Measurements from ENCODE around the gene VSTM2B.

DNA sequence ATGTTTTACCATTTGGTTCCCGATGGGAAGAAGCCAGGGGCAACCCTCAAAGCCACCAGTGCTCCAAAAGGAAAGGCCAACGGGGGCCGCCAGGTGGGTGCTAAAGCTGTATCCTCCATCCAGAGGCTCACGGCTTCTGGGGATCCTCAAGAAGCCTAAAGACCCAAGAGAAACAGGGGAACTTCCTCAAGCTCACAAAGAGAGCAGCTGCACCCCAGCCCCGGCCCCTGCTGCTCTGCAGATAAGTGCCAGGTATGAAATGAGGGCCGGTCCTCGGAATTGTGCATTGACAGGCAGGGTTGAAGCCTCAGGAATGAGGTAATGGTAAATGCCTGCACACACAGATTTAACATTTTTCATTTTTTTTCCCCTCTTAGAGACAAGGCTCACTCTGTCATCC, 72.2 kb downstream of the VSTM2B start:
- TF ChIP-seq, protein P1, sequence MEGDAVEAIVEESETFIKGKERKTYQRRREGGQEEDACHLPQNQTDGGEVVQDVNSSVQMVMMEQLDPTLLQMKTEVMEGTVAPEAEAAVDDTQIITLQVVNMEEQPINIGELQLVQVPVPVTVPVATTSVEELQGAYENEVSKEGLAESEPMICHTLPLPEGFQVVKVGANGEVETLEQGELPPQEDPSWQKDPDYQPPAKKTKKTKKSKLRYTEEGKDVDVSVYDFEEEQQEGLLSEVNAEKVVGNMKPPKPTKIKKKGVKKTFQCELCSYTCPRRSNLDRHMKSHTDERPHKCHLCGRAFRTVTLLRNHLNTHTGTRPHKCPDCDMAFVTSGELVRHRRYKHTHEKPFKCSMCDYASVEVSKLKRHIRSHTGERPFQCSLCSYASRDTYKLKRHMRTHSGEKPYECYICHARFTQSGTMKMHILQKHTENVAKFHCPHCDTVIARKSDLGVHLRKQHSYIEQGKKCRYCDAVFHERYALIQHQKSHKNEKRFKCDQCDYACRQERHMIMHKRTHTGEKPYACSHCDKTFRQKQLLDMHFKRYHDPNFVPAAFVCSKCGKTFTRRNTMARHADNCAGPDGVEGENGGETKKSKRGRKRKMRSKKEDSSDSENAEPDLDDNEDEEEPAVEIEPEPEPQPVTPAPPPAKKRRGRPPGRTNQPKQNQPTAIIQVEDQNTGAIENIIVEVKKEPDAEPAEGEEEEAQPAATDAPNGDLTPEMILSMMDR (conservative IDR thresholded peaks at IDR 0.05 in 1 of 2, IDR thresholded peaks at IDR 0.05 in 1 of 2; ENCODE audit: extremely low read depth in 1 of 2, insufficient read depth in 1 of 2, low read depth in 1 of 2, low read length in 2 of 2), result no peak
- no peak for TF ChIP-seq EZH2 (IDR thresholded peaks at IDR 0.05; ENCODE audit: borderline replicate concordance, low read length)
